ENCODE data around the gene PPFIA4. TPM values are rescaled to one million over a fixed set of nuclear protein-coding genes. Genes with fewer than 3 reads are reported as not detected.

The PPFIA4 gene
- polyA plus RNA-seq, 1 donor = 9.7 TPM

DNA sequence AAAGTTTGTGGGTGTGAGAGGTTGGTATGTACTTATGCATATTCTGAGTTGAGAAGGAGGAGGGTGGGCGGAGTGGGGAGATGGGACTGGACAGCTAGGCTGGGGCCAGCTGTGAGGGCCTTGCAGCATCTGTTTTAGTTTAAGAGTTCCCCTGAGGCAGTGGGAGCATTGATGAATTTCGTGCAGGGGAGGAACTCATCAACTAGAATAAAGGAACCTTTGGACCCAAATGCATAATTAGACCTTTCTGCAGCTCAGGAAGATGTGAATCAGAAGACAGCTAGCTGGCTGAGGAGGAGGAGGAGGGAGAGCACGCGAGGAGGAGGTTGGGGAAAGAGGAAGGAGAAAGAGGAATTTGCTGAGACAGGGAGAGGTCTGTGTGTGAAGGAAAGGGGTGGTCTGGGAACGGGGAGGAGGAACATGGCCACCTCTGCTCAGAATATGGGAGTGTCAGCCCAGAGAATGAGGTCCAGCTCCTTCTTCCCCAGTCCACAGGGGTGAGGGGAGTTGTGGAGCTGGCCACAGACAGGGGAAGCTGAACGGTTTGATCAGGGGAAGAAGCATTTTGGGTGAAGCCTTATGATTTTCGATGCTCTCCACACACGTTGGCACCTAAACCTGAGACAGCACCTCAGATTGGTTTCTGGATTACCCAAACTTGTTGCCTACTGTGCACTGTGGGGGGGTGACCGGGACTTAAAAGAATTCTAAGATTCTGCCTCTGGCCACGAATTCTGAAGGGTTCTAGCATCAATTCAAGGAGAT, 31.8 kb downstream of the PPFIA4 start:
- DNase-seq = no peak

DNA sequence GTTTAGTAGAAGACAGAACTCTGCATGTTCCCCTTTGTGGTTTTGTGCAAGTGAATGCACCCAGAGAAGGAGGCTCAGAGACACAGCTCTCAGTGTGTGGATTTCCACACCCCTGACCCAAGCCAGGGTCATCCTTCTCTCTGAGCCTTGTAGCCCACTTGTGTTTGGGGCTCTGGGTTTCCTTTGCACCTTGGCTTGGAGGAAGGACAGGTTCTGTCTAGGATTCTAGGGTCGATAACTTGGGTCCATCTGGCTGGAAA, 32.3 kb downstream of the PPFIA4 start:
- DNase-seq = no peak

DNA sequence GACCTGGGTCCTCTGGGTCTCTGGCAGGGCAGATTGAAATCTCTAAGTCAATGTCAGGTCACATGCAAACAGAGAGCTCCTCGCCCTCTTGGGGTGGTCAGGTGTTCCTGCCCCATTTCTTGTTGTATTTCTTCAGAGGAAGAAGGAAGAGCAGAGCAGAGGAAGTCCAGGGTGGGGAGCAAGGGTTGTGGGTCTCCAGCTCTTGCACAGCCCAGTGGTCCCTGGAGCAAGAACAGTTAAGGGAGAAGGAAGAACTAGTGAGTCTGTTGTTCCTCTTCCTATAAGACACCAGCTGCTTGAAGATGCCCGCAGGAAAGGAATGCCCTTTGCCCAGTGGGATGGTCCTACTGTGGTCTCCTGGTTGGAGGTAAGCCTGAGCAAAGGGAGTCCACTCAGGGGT, 33.2 kb downstream of the PPFIA4 start:
- no peak for DNase-seq

DNA sequence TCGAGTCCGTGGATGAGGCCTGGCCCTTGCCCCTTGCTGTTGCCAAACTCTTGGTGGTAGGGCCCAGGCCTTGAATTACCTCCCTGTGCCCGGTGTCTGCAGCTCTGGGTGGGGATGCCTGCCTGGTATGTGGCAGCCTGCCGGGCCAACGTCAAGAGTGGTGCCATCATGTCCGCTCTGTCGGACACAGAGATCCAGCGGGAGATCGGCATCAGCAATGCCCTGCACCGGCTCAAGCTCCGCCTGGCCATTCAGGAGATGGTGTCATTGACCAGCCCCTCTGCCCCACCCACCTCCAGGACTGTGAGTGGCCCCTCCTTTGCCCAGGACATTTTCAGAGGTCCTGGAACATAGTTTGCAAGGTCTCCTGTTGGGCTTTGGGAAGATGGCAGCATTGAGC, 33.8 kb downstream of the PPFIA4 start:
- no peak for DNase-seq

DNA sequence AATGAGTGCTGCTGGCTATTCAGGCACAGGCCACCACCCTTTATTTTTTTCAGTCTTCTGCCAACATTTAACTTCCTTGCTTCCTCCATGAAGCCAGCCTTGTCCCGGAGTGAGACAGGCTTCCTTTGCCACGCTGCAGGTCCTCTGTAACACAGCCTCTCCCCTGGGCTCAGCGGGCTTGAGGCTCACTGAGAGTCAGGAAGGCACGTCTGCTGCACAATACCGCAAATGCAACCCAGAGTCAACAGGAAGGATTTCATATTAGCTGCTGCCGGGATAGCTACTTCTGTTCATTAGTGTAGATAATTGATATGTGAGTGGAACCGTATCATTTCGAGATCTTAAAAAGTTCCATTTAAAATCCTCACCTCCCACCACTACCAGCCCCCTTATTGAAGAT, 37.0 kb downstream of the PPFIA4 start:
- no peak for DNase-seq

DNA sequence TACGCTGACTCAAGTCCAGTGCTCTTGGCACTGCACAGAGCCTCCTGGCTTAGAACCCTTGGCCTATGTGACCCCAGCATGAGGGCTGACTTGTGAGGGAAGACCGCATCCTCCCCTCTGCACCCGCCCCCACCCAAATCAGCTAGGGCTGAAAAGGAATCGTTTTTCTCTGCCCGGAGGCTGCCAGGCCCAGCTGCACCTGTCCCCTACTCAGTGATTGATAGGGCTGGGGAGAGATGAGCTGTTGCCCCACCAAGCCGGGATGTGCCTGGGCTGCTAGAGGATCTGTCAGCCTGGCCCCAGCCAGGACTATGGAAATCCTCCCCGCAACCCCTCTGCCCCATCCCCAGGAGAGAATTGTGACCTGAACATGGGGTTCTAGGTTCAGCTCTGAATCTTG, 38.9 kb downstream of the PPFIA4 start:
- DNase-seq = no peak

DNA sequence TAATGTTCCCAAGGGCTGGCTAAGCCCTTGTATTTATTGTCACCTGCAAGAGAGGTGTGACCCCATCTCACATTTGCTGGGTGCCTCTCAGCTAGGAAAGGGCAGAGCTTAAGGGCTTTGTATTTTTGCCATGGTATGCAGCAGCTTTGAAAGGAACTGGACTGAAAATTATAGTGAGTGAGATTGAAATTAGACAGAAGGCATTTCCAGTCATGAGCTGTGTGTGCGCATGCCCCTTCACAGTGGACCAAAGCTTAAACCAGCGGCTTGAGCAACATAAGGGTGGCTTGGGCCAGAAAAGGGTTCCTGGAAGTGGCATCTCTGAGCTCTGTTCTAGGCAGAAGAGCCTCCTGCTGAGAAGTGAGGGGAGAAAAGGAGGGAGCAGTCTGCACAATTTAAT, 39.7 kb downstream of the PPFIA4 start:
- DNase-seq = no peak

DNA sequence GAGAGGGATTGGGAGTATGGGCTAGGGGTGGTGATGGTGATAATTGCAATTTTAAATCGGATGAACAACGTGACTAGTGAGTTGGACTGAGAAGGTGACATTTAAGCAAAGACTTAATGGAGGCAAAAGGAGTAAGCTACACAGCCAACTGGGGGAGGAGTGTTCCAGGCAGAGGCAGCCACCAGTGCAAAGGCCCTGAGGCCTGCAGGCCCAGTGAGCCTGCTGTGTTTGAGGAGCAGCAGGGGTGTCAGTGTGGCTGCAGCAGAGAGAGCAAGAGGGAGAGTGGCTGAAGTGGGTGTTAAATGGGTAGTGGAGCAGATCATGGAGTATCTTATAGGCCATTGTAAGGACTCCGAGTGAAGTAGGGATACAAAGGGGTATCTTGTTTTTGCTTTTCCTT, 40.7 kb downstream of the PPFIA4 start:
- no peak for DNase-seq

DNA sequence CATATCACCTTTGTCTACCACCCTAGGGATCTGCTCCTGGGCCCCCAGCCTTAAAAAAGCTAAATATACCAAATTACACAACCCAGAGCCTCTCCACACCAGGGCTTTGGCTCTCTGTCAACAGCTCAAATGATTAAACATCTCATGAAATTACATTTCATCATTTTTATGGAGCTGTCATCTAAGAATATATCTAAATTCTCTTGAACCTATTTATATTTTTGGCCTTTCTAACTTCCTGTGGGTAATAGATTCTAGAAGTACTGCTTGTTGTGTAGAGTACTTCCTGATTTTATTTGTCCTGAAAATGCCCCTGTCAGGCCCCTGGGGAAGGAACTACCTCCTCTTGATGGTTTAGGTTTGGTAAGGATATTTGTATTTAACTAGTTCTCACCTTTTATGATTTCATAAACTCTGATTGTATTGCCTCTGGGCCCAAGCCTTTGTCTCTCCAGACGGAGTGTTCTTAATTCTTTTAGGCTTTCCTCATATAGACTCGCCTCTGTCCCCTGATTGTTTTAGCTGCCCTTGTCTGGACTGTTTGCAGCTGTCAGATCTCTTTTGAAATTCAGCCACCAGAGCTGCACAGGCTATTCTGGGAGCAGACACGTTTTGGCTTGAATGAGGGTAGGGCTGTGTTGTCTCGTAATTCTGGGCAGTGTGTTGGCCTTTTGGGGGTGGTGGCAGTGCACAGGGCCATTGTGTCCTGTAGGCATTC, 42.9 kb downstream of the PPFIA4 start:
- DNase-seq = peak; percentile 57

DNA sequence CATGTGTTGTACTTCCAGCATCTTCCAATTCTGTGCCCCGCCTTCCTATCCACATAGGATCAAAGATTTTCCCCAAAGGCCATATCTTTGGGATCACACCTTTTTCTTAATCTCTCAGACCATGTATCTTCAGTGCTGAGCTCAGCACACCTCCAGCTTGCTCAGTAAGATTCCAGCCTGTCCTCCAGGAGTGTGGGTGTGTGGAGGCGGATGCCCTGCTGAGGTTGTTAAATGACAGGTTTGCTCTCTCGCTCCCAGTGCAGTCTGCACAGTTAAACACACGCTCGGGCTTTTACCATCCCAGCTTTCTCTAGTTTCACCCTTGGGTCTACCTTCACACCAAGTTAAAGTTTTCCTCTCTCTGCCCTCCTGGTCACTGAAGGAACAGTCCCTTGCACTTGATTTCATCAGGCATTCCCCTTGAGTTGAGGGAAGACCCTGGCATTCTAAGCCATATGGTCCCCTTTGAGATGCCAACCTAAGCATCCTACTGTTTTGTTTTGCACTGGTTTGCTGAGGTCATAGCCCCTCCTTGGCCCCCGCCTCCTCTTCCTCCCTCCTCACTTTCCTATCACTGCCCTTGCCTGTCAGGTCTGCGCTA, 45.8 kb downstream of the PPFIA4 start:
- no peak for DNase-seq

DNA sequence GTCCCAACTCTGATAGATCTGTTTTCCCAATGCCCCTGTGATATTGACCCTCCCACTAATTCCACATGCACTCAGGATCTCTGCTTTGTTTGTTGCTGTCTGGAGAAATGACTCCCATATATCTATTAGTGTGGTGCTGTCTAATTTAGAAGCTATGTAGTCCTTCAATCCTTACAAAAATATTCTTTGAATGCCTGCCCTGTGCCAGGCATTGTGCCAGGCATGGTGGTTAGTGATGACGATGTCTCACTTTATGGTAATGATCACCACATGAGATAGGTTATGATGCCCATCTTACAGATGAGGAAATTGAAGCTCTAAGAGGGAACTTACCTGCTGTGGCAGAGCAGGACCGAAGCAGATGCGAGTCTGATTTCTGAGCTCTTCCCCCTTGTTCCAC, 46.6 kb downstream of the PPFIA4 start:
- no peak for DNase-seq

DNA sequence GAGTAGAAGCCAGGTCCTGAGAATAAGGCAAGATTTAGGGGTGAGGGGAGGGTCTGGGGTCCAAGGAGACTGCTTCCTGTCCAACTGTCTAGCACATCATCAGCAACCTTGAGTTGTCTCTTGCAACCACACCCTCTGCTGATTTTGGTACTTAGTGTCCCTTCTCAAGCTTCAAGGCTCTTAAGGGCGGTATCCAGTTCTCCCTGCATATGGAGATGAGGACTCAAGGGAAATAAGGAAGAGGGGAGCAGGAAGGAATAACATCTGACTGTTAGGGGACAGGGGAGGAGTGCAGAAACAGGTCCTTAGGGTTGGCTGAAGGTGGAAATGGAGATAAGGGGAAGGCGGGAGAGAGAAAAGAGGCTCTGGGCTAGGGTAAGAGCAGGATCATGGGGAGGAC, 47.2 kb downstream of the PPFIA4 start:
- no peak for DNase-seq

DNA sequence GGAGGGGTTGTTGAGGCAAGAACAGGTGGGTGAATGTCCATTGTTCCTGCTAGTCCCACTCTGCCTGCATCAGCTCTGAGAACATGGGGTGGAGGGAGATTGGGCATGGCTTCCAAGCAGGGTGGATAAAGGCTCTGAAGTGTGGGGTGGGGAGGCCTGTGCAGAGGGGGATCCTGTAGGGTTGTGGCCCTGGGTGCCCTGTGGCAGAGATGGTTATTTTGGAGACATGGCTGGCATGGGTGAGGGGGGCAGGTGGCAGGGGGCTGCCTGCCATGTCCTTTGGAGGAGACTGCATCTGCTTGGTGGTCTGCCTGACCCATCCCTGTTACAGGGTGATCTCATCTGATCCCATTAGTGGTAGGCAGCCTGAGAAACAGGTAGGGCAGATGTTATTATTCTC, 48.3 kb downstream of the PPFIA4 start:
- DNase-seq = no peak

DNA sequence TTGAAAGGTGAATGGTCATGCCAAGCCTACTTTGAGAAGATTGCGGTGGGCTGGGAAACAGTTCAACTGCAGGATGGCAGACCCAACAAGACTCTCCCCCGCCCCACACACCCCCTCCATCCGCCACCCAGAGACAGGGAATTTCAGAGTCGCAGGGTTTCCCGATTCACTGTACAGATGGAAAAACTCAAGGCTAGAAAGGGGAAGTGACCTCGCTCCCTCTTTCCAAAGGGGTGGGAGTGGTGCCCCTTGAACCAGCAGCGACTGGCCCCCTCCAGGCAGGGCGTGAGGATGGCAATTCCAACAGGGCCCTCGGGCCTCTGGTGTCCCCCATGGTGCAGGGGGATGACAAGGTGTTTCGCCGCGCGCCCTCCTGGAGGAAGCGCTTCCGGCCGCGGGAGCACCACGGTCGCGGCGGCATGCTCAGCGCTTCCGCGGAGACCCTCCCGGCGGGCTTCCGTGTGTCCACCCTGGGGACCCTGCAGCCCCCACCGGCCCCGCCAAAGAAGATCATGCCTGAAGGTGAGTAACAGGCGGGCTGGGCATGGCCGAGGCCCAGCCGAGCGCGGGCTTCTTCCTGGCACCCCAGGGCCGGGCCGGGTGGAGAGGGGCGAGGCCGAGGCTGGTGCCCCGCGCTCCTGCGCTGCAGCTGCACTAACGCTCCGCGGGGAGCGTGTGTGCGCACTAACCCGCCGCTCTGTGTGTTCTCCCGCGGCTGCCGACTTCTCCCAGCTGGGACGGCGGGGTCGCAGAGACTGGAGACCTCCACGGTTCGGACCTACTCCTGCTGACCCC, 49.1 kb downstream of the PPFIA4 start:
- no peak for DNase-seq

DNA sequence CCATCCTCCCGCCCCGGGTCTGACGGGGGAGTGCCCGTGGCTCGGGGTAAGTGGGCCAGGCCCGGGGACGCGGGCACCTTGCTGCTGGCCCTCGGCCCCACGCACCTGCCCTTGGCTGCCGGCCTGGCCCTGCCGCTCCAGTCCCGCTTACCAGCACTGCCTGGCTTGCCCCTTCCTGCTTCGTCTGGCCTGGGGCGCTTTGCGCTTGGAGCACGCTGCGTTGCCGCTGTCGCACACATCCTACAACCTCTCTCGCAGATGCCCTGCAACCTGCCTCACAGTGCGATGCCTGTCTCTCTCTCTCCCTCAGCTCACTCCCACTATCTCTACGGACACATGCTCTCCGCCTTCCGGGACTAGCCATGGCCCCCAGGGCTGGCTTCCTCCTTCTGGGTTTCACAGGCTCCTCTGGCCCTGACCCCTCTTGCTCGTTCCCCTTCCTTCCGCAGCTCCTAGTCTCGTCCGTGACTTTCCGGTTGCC, 49.8 kb downstream of the PPFIA4 start:
- no peak for DNase-seq

DNA sequence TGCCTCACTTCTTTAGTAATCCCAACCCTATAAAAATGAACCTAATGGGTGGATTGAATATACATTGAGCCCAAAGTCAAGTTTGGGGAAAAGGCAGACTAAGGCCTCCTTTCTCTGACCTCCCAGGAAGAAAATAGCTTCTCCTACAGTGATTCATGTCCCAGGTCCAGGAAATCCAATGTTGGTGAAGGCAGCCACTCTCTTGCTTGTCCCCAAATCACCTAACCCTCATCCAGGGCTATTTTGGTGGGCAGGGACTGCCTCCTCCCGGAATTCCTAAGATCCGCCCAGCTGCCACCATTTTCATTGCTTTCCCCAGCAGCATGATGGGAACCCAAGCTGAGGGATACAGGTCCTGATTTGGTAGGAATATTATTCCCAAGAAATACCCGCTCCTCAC, 51.1 kb downstream of the PPFIA4 start:
- DNase-seq = no peak

DNA sequence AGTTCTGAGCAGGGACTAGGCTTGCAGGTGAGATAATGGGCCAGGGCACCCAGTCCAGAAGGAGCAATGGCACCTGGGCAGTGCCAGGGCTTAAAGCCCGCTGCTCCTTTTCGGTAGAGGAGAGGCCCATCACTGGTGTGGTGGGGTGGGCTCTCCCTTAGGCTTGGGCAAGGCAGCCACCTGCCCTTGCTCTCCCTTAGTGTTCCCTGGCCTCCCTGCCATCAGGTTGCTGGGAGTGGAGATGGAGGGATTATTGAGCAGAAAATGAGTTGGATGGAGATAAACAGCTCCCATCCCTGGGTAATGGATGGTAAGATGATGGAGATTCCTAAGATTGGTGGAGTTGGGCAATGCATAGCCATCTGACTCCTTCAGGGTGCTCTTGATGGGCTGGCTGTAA, 51.7 kb downstream of the PPFIA4 start:
- no peak for DNase-seq

DNA sequence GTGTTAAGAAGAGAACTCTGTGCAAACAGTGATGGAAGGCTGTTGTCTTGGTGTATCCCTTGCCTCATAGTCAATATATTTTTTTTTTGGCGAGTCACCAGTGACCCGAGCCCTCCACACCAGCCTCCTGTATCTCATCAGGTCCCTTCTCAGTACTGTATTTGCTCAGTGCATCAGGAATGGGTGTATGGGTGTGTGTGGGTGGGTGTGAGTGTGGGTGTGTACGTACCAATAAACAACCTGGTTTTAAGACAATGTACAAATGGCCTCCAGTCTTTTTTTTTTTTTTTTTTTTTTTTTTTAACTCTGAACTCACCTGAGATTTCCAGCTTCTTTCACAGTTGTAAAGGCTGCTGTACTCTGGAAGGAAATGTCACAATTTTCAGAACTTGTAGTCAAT, 52.2 kb downstream of the PPFIA4 start:
- DNase-seq = no peak

DNA sequence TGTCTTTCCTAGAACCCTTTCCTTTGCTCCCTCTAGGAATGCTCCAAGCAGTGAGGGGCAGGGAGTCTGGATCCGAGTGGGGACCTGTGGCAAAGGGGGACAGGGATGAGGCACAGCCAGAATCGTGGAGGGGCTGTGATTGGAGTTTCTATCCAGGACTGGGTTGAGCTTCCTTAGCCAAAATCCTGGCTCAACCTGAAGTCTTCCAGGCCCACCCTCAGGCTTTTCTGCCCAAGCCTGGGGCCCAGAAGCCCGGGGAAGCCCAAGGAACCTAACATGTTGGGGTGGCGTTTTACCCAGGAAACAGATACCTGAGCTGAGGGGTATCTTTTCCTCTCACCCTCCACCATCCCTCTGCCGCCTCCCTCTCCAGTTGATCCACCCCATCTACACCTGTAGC, 54.2 kb downstream of the PPFIA4 start:
- no peak for DNase-seq

DNA sequence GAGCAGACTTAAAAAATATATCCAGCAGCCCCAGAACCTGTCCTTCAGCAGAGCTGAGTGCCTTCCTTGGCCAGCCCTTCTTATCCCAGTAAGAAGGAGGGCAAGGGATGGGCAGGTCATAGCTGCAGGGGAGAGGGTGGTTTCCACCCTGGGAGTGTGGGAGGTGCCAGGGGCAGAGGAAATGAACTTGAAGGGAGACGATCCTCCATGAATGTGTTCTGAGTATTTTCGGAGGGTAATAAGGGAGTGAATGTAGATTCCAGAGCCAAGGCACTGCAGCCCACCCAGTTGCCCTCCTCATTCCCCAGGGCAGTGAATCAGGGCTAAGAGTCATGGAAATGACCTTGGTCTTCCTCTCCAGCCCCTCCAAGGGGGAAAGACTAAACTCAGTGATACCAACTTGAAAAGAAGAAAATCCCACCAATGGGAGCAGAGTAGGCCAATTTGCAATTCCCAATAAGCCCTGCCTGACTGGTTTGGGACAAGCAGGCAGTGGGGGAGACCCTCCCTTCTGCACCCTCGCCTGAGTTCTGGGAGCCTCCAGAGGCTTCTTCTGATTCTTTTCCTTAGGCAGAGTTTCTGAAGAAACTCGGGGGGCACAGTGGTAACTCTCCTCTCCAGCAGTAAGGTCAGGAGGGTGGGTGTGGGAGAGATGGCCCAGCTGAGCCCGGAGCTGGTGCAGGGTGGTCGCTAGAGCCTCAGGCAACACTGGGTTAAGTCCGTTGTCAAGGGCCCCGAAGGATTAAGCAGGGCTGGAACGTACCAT, 55.4 kb downstream of the PPFIA4 start:
- no peak for DNase-seq

DNA sequence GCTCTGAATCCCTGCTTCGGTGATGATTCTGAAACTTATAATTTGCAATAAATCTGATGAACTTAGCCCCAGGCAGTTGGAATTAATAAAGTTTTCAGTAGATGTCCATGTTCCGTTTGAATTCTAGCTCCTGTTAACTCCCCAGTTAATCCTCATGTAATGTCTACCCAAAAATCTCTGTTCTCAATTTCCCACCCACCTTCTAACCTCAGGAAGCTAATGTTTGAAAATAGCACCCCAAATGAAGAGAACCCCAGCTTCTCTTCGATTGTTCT, 55.9 kb downstream of the PPFIA4 start:
- DNase-seq = no peak

Data from left kidney (tissue), 2 donors.